ENCODE results near the gene SPTLC3.

The SPTLC3 gene

DNA sequence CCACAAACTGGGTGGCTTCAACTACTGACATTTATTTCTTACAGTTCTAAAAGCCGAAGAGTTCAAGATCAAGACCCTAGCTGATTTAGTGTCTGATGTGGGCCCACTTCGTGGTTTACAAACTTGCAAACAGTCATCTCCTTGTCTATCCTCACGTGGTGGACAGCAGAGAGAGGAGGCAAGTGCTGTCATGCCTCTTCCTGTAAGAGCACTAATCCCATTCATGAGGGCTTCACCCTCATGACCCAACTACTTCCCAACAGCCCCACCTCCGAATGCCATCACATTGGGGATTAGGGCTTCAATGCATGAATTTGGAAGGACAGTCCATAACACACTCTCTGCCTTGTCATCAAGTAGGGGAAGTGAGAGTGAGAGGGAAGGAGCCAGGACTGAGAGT lies 196.7 kb downstream of the SPTLC3 start:
- DNase-seq = no peak

- DNase-seq = no peak
Measured at GRCh38 chr20:13205848-13206434, 197.2 kb downstream of the SPTLC3 start.

DNA sequence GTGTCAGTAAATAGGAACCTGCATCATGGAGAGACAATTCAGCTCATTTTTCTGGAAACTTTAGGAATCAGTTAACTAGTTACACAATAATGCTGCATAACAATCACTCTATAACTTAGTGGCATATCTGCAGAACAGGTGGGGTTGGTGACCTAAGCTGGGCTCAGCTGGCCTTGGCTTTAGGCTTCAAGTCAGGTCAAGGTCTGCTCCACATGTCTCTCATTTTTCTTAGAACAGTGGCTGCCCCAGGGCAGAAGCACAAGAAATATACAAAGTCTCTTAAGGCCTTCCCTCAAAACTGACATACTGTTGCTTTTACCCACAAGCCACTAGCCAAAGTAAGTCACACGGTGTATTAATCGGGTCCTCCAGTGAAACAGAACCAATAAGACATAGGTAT lies 198.2 kb downstream of the SPTLC3 start:
- DNase-seq = no peak

DNA sequence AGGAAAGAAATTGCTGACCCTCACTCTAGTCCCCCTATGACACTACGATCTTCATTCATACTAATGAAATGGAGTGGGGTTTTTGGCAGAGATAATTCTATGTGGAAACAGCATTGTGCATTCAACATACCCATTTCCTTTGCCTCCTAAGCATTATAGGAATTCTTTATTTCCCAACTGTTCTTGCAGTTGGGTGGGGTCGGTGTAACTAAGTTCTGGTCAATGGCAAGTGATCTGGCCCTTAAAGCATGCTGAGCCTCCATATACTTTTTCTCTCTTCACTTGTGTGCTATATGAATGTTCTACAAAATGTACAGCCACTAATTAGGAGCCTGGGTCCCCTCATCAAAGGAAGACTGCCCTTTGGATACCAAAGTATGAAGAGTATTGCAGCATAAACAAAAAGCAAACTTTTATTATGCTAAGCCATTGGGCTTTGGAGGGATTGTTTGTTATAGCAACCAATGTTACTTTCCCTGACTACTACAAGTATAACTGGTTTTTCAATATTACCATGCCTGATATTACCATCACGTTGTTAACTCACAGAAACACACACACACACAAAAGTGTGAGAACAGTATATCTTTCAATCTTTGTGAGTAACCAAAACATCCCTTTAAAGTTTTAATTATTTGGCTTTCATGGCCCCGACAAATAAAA lies 203.3 kb downstream of the SPTLC3 start:
- DNase-seq = no peak

GRCh38 chr20:13212750-13213149 lies 204.0 kb downstream of the SPTLC3 start:
- DNase-seq = no peak

- no peak for DNase-seq
Measured at GRCh38 chr20:13213335-13213734, 204.6 kb downstream of the SPTLC3 start.

DNA sequence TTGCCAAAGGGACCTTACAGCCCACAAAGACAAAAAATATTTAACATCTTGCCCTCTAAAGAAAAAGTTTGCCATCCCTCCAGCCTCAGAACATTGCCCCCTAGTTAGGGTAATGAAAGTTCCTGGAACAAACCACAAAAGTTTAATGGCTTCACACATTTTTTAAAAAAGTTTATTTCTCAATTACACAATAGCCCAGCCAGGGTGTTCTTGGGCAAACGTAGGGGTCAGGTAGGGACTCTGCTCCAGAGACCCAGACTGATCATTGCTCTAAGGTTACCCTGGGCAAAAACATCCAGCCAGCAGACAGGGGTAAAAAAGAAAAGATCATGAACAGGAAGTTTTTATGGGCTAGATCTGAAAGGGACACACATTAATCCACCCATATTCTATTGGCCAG lies 207.8 kb downstream of the SPTLC3 start:
- no peak for DNase-seq

Data from SW 1271 (cell line).